K562 (cell line): ENCODE data around the gene RAB25. TPM values are rescaled to one million over a fixed set of nuclear protein-coding genes. Genes with fewer than 3 reads are reported as not detected.

Experiments used
- C11orf30 ChIP-seq: fragments of 450-650 bp; IDR thresholded peaks from 2 replicates; pipeline ENCODE4 v1.6.1; 2016; ENCODE audit warnings: low read depth, mild to moderate bottlenecking
- ELF2 ChIP-seq: fragments of 250-450 bp; sonication (Bioruptor Pico); IDR thresholded peaks from 2 replicates; pipeline ENCODE4 v1.5.0; 2021; ENCODE audit warnings: mild to moderate bottlenecking
- ETS2 ChIP-seq: IDR thresholded peaks from 2 replicates; pipeline ENCODE4 v1.6.1; 2016; ENCODE audit warnings: borderline replicate concordance, missing genetic modification characterization, mild to moderate bottlenecking, moderate library complexity, missing compliant biosample characterization; ENCODE audit not compliant: poor library complexity, severe bottlenecking
- FIP1L1 ChIP-seq: fragments of 200-400 bp; formaldehyde crosslinking; IDR thresholded peaks from 2 replicates; pipeline ENCODE4 v1.6.1; 2018; ENCODE audit warnings: mild to moderate bottlenecking, low read depth, low read length; ENCODE audit not compliant: poor library complexity, severe bottlenecking
- HDAC6 ChIP-seq: IDR thresholded peaks from 2 replicates; pipeline ENCODE4 v1.6.1; 2012; ENCODE audit warnings: low read depth, mild to moderate bottlenecking, control low read depth, inconsistent platforms, low read length, moderate library complexity
- HNRNPK ChIP-seq: fragments of 200-400 bp; formaldehyde crosslinking; IDR thresholded peaks from one replicate; pipeline ENCODE4 v1.6.1; 2018; ENCODE audit warnings: mild to moderate bottlenecking, low read depth, low read length; ENCODE audit not compliant: poor library complexity, severe bottlenecking
- MBD2 ChIP-seq: sonication (generic); IDR thresholded peaks from 2 replicates; pipeline ENCODE4 v1.6.1; 2016; ENCODE audit warnings: low read depth, borderline replicate concordance
- RBM34 ChIP-seq: fragments of 200-400 bp; formaldehyde crosslinking; IDR thresholded peaks from 2 replicates; pipeline ENCODE4 v1.6.1; 2018; ENCODE audit warnings: low read length, borderline replicate concordance; ENCODE audit not compliant: insufficient read depth
- SMAD4 ChIP-seq: fragments of 250-450 bp; sonication (Bioruptor Pico); conservative IDR thresholded peaks from 2 replicates; pipeline ENCODE4 v1.8.0; 2021; ENCODE audit warnings: inconsistent platforms, mild to moderate bottlenecking, moderate library complexity
- SOX6 ChIP-seq: fragments of 450-650 bp; IDR thresholded peaks from 2 replicates; pipeline ENCODE4 v1.6.1; 2014; ENCODE audit warnings: mild to moderate bottlenecking
- XRCC3 ChIP-seq: fragments of 450-650 bp; IDR thresholded peaks from 2 replicates; pipeline ENCODE4 v1.6.1; 2017; ENCODE audit warnings: mild to moderate bottlenecking, moderate library complexity
- ZBTB8A ChIP-seq: fragments of 450-650 bp; IDR thresholded peaks from 2 replicates; pipeline ENCODE4 v1.6.1; 2018; ENCODE audit warnings: mild to moderate bottlenecking, moderate library complexity; ENCODE audit not compliant: partially characterized antibody
- ZC3H11A ChIP-seq: IDR thresholded peaks from 2 replicates; pipeline ENCODE4 v1.6.1; 2012; ENCODE audit warnings: low read depth, low read length, improper control_type of control experiment
- ZFP1 ChIP-seq: fragments of 450-650 bp; formaldehyde crosslinking; IDR thresholded peaks from 2 replicates; pipeline ENCODE4 v1.4.0; 2020; ENCODE audit warnings: mild to moderate bottlenecking, mixed read lengths
- ZNF124 ChIP-seq: sonication (generic); formaldehyde crosslinking; IDR thresholded peaks from 2 replicates; pipeline ENCODE4 v1.8.1; 2022; ENCODE audit warnings: missing genetic modification reagents
- ZNF41 ChIP-seq: fragments of 250-450 bp; sonication (Bioruptor Pico); conservative IDR thresholded peaks from 2 replicates; pipeline ENCODE4 v1.4.0; 2020; ENCODE audit warnings: mild to moderate bottlenecking
- polyA plus RNA-seq, 8 experiments: library from polyadenylated mRNA; depleted of rRNA in 4 of 8; stranded (reverse) in 5 of 8; unstranded in 3 of 8; fragments of >200 nt; fragmentation: Nextera tagmentation in 2 of 8; fragmentation: Illumina TruSeq in 1 of 8; extraction: Ambion mirVana in 2 of 8; extraction: Trizol in 1 of 8; gene quantifications; 2 replicates each; pipeline versions ENCODE4 v1.2.1 to v1.2.3, GENCODE V29; 2011 to 2014; ENCODE audit warnings: inconsistent platforms in 1 of 8, missing spikeins in 1 of 8
- total RNA-seq, 7 experiments: library from RNA; depleted of rRNA in 6 of 7; stranded (reverse); fragments of >200 nt in 6 of 7; fragmentation: Illumina TruSeq in 2 of 7; extraction: Trizol in 2 of 7; gene quantifications; 2 replicates each; pipeline versions ENCODE4 v1.2.1 to v1.2.3, GENCODE V29; 2011 to 2021; ENCODE audit warnings: low replicate concordance in 1 of 7
- TF ChIP-seq, protein P1 (sequence below): fragments of 250-450 bp; sonication (Bioruptor Pico); IDR thresholded peaks from 2 replicates; pipeline ENCODE4 v1.5.0; 2020; ENCODE audit warnings: mild to moderate bottlenecking, borderline replicate concordance
- TF ChIP-seq, protein P2 (sequence below), 2 experiments: fragments of 250-450 bp in 1 of 2; fragments of 450-650 bp in 1 of 2; sonication (Bioruptor Pico) in 1 of 2; IDR thresholded peaks; 2 replicates each; pipeline versions ENCODE4 v1.6.1 to v1.8.0; 2016 to 2021; ENCODE audit warnings: mild to moderate bottlenecking in 2 of 2, moderate library complexity in 2 of 2, missing compliant biosample characterization in 1 of 2, missing genetic modification characterization in 1 of 2
- TF ChIP-seq, protein P3 (sequence below): sonication (generic); formaldehyde crosslinking; IDR thresholded peaks from 2 replicates; pipeline ENCODE4 v1.8.1; 2023; ENCODE audit warnings: mild to moderate bottlenecking, missing genetic modification reagents, moderate library complexity
- TF ChIP-seq, protein P4 (sequence below): fragments of 450-650 bp; IDR thresholded peaks from 2 replicates; pipeline ENCODE4 v1.7.1; 2018; ENCODE audit warnings: mild to moderate bottlenecking, low read depth; ENCODE audit not compliant: partially characterized antibody

RAB25 gene
- total and polyA plus RNA-seq, 9 of the 15 experiments (the other 6 are each of a cell fraction or from before 2014, with no cell fraction given) = 0.10 to 0.27 (median 0.13) TPM; not detected in 6

DNA sequence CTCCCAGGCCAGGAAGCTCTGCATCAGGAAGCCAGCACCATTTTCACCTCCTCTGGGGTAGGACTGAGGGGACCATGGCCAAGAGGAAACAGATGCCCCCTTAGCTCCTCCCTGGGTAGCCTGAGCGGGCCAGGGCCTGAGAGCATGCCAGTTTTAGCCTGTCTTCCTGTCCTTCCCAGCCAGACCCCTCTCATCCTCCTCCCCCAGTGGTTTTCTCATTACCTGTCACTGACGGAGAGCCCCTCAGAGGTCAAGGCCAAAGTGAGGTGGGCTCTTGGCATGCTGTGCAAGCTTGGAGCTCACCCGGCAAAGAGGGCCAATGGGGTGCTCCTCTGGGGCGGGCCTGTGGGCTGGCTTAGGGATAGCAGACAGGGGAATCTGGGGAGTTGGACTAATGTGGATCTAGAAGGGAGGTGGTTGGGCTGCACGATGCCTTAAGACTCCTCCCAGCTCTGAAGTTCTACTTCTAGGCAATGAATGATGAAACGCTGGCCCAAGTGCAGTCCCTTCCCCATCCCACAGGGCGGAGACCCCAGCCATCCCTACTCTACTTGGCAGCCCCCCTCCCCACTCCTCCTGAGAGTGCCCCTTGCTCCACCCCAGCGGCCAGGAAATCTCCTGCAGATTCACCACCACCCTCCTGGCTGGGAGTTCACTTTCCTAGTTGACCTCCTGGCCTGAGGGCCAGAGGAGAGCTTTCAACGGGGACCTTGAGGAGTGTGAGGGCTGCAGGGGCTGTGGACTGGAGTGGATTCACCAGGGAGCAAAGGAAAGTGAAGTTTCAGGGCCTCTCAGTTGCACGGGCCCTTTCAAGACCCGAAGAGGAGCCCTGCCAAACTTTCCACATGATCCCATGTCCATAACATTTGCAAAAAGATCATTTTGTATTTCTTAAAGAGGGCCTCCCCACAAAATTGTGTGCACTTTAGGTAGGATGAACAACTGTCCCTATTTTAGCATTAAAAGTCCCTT lies 44.2 kb downstream of the RAB25 start (continued):
- TF ChIP-seq, protein P1, sequence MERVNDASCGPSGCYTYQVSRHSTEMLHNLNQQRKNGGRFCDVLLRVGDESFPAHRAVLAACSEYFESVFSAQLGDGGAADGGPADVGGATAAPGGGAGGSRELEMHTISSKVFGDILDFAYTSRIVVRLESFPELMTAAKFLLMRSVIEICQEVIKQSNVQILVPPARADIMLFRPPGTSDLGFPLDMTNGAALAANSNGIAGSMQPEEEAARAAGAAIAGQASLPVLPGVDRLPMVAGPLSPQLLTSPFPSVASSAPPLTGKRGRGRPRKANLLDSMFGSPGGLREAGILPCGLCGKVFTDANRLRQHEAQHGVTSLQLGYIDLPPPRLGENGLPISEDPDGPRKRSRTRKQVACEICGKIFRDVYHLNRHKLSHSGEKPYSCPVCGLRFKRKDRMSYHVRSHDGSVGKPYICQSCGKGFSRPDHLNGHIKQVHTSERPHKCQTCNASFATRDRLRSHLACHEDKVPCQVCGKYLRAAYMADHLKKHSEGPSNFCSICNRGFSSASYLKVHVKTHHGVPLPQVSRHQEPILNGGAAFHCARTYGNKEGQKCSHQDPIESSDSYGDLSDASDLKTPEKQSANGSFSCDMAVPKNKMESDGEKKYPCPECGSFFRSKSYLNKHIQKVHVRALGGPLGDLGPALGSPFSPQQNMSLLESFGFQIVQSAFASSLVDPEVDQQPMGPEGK (CRISPR knock-in tag) = no peak
- TF ChIP-seq, protein P2, sequence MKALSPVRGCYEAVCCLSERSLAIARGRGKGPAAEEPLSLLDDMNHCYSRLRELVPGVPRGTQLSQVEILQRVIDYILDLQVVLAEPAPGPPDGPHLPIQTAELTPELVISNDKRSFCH (CRISPR knock-in tag; IDR thresholded peaks at IDR 0.05) = no peak
- TF ChIP-seq, protein P2 (tag; IDR thresholded peaks at IDR 0.05) = no peak
- TF ChIP-seq ZNF124 (CRISPR knock-in tag) (no peak), HNRNPK (no peak), ZC3H11A (no peak), HDAC6 (no peak), SOX6 (no peak), ELF2 (CRISPR knock-in tag) (no peak), XRCC3 (no peak), SMAD4 (CRISPR knock-in tag) (0 out of 2 replicates have a peak, but pooled peaks have one; percentile 25), FIP1L1 (no peak), ZFP1 (no peak), RBM34 (no peak), ZNF41 (no peak), ZBTB8A (no peak), ETS2 (tag) (no peak), C11orf30 (no peak), MBD2 (no peak)
- TF ChIP-seq, protein P3, sequence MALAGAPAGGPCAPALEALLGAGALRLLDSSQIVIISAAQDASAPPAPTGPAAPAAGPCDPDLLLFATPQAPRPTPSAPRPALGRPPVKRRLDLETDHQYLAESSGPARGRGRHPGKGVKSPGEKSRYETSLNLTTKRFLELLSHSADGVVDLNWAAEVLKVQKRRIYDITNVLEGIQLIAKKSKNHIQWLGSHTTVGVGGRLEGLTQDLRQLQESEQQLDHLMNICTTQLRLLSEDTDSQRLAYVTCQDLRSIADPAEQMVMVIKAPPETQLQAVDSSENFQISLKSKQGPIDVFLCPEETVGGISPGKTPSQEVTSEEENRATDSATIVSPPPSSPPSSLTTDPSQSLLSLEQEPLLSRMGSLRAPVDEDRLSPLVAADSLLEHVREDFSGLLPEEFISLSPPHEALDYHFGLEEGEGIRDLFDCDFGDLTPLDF (CRISPR knock-in tag) = no peak
- TF ChIP-seq, protein P4, sequence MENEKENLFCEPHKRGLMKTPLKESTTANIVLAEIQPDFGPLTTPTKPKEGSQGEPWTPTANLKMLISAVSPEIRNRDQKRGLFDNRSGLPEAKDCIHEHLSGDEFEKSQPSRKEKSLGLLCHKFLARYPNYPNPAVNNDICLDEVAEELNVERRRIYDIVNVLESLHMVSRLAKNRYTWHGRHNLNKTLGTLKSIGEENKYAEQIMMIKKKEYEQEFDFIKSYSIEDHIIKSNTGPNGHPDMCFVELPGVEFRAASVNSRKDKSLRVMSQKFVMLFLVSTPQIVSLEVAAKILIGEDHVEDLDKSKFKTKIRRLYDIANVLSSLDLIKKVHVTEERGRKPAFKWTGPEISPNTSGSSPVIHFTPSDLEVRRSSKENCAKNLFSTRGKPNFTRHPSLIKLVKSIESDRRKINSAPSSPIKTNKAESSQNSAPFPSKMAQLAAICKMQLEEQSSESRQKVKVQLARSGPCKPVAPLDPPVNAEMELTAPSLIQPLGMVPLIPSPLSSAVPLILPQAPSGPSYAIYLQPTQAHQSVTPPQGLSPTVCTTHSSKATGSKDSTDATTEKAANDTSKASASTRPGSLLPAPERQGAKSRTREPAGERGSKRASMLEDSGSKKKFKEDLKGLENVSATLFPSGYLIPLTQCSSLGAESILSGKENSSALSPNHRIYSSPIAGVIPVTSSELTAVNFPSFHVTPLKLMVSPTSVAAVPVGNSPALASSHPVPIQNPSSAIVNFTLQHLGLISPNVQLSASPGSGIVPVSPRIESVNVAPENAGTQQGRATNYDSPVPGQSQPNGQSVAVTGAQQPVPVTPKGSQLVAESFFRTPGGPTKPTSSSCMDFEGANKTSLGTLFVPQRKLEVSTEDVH = no peak
